GM19035 (cell line): ENCODE measurements around the gene TLK2.
"Not testable (repeated sequence)": the region's sequence is repeated elsewhere in the genome, so short reads cannot be mapped to it uniquely, and the experiment has no call there.

Experiments used
- ATAC-seq: cut with Tn5 transposase; IDR thresholded peaks from one replicate; pipeline ENCODE4 v1.9.1; 2021; ENCODE audit not compliant: unreplicated experiment

TLK2 gene

DNA sequence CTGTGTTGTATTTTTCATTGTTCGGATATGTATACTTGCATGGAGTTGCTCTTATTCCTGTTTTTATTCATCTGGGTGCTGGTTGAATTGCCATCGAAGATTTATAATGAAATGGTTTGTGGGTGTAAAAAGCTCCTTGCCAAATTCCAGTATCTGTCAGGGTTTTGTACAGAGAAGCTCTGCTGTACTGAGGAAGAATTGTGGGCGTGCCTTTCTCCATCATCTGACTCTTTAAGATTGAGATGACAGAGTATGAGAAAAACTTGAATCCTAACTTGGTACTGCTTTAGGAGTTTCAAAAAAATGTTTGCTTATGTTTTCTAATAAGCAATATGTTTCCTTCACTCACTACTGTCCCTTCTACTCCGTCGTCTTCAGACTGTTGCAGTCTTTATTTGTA is 78.9 kb downstream of the TLK2 start:
- ATAC-seq, result not testable (repeated sequence)

DNA sequence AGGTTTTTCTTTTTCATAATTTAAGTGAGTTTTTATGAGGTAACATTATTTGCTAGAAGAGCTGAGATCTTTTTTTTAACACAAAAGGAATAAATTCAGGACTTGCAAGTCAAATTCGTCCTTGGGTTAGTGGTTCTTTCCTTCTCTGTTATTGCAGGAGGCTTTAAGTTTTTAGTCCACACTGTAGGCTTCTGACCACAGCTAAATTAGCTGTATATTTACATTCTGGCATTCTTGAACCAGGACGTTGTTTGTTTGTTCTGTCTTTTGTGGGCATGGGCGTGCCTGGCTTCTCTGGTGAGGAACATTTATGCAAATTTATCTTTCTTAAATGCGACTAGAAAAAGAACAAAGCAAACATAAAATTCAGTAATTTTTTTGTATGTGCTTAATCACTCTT is 80.3 kb downstream of the TLK2 start:
- ATAC-seq, result not testable (repeated sequence)

DNA sequence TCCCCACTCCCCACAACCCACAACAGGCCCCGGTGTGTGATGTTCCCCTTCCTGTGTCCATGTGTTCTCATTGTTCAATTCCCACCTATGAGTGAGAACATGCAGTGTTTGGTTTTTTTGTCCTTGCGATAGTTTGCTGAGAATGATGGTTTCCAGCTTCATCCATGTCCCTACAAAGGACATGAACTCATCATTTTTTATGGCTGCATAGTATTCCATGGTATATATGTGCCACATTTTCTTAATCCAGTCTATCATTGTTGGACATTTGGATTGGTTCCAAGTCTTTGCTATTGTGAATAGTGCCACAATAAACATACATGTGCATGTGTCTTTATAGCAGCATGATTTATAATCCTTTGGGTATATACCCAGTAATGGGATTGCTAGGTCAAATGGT is 82.3 kb downstream of the TLK2 start:
- ATAC-seq, result not testable (repeated sequence)

DNA sequence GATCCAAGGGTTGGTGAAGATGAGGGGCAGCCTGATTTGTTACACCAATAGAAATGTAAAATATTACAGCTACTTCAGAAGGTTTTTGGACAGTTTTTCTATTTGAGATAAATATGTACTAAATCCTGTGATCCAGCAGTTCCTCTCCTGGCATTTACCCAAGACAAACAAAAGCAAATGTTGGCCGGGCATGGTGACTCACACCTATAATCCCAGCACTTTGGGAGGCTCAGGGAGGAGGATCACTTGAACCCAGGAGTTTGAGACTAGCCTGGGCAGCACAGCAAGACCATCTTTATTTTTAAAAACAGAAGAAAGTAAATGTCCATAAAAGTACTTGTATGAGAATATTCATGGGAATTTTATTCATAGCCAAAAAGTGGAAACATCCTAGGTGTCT is 84.0 kb downstream of the TLK2 start:
- ATAC-seq, result no peak

DNA sequence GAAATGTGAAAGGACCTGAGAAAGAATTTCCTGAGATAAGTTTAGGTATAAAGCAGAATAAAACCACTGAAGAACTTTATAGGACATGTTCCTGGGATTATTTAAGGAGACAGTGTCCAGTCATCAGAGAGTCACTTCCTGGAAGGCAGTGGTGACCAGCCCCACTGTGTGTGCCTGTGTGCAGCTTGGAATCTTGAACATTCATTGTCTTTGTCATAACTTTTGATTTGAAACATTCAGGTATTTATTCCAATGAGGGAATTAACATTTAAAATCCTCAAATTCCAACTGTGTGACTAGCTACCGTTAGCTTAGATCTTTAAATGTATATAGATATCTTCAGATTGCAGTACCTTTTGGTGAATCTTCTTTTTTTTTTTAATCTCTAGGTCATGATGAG is 87.2 kb downstream of the TLK2 start:
- no peak for ATAC-seq

DNA sequence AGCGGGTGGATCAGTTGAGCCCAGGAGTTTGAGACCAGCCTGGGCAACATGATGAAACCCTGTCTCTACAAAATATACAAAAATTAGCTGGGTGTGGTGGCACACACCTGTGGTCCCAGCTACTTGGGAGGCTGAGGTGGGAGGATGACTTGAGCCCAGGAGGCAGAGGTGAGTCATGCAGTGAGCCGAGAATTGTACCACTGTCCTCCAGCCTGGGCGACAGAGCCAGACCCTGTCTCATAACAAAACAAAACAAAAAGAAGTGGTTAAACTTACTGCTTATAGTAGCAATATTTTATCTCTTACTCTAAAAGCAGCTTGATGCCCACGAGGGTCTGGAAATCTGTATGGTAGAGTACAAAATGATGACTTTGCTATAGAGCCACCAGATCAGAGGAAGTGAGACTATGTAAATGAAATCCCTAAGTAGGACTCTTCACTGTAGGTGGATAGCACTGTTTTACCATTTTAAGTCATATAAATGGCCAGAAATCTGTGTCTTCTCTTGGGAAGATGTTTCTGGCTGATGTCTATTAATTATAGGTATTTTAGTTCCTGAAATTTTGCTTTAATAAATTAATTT is 88.5 kb downstream of the TLK2 start:
- no peak for ATAC-seq

DNA sequence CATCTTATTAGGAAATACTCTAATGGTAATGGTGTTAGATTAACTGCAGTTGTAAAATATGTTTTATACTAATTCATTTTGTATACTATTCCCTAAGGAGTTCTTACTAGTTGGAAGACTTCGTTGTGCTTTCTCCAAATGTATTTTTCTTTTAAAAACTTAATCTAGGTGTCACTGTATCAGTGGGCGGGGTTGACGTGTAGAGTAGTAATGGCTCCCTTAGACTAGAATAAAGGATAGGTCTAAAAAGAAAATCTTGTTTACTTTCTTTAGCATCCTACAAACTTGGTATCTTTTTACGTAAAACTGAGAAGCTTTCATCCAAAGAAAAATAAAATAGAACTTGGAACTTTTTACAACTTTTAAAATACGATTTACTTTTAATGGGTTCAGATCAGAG is 93.9 kb downstream of the TLK2 start:
- ATAC-seq, result no peak

DNA sequence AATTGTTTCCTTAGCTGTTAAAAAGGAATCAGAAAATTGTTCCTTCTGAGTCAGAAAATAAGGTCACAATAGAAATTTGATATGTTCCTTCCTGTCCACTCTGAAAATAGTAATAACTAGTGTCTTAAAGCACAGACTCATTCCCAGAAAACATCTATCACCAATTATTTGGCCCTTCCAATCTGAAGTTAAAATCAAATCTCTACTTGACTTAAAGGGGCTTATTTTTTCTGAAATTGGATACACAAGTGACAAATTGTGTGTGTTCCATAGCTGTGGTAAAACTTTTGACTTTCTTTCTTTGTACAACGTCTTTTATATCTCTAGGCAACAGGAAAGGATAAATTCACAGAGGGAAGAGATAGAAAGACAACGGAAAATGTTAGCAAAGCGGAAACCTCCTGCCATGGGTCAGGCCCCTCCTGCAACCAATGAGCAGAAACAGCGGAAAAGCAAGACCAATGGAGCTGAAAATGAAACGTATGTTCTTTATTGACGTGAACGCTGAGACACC is 94.3 kb downstream of the TLK2 start:
- no peak for ATAC-seq

DNA sequence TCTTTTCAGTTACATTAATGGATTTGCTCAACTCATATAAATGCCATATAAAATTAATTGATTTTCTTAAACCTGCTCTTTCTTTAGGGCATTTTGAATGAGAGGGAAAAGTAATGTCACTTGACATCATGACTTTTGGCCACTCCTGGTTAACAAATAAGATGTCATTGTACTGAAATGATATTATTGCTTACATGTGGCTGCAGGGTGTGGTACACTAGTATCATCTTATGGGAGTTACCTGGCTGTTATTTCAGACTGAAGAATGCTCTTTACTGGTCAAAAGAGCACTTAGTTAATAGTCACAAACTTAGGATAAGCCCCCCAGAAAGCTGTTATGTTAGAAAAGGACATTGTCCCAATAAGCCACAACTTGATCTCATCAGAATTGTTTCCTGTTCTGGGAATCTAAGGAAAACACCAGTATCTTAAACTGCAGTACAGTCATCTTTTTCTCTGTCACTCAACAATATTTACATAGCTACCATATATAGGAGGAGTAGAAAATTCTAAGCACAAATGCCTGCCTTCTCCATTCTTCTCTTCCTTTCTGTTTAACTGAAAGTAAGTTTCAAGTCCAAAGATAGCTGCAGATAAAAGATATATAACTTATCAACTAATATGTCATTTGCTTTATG is 95.0 kb downstream of the TLK2 start:
- ATAC-seq, result no peak

DNA sequence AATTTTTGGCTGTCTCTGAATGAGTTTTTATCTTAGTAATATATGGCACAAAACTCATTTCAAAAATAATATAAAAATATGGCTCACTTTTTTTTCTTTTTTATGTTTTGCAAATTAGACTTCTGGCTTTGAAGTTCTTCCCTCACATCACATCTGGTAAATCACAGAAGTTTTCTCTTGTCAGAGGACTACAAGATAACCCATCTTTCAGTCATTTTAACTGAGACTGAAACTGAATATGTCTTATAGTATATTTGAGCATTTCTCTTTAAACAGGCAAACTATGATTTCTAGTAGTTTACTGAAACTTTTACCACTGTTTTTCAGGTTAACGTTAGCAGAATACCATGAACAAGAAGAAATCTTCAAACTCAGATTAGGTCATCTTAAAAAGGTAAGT is 97.8 kb downstream of the TLK2 start:
- no peak for ATAC-seq

DNA sequence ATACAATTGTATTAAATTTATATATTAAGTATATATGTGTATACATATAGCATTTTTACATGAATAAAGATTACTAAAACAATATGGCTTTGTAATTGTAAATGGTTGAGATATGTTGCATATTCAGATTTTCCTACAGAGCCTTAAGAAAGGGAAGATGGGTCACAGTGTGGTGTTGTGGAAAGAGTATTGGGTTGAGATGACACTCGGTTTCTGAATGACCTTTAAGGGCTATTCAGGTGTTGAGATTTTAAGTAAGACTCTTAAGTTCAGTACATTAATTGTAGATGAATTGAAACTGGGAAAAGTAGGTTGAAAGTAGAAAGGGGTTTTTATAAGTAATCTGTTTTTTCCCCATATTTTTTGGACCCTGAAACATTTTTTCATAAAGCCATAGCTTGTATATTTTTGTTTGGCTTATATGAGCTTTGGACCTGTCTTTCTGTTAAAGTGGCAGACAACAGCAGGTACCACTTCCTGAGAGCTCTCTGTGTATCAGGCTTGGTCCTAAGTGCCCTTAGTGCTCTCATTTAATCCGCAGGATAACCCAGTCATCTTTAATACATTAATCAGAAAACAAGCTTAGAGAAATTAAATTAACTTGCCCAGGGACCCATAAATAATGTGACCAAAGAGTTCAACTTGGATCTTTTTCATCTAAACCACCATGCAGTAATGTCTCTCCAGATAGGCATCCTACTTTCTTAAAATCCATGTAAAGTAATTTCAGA is 100.3 kb downstream of the TLK2 start:
- no peak for ATAC-seq

DNA sequence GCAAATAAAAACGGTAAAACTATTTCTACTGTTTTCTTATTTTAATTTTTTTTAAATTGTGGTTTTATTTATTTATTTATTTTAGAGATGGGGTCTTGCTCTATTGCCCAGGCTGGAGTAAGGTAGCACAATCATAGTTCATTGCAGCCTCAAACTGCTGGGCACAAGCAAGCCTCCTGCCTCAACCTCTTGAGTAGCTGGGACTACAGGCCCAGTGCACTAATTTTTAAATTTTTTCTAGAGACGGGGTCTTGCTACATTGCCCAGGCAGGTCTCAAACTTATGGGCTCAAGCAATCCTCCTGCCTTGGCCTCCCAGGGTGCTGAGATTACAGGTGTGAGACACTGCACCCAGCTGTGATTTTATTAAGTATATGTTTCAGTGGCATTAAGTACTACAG is 102.3 kb downstream of the TLK2 start:
- ATAC-seq, result no peak

DNA sequence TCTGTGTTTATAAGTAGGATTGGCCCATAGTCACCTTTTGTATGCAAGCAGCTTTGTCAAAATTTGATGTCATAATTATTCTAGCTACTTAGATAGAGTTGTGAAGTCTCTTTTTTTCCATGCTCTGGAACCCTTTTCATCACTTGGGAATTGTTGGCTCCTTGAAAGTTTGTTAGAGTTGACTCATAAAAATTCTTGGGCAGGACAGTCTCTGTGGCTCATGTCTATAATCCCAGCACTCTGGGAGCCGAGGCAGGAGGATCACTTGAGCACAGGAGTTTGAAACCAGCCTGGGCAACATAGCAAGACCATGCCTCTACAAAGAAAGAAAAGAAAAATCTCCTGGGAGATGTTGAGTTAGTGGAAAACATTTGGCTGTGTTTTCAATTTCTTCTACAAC is 103.1 kb downstream of the TLK2 start:
- no peak for ATAC-seq

DNA sequence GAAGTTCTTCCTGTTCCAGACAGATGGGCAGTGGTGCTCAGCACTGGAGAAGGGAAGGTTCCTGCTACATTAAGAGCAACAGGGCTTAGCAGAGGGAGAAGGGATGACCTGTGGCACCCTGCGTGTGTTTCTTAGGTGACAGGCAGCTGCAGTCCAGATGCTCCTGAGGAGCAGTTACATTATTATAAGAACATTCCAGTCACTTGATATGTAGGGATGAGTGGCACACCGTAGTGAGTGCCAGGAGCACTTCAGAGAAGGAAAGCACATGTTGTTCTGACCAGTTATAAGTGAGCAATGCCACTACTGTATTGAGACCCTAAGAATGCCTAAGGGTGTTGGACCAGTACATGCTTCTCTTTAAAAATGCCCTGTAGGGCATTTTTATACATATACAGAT is 108.9 kb downstream of the TLK2 start:
- ATAC-seq, result no peak

DNA sequence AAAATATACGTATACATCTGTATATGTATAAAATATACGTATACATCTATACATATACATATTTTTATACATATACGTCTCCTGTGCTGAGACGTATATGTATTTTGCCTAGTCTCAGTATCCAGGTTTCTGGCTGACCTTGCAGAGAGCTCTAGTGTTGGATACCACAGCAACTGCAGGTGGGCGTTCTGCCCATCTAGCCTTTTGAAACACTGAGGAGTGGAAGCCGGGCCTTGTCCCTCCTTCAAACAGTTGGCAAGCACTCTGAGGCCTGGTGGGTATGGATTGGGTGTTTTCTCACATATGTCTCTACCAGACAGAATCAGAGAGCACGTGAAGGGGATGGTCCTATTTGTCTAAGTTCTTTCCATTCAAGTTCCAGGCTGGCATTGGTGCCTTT is 109.5 kb downstream of the TLK2 start:
- ATAC-seq, result no peak

DNA sequence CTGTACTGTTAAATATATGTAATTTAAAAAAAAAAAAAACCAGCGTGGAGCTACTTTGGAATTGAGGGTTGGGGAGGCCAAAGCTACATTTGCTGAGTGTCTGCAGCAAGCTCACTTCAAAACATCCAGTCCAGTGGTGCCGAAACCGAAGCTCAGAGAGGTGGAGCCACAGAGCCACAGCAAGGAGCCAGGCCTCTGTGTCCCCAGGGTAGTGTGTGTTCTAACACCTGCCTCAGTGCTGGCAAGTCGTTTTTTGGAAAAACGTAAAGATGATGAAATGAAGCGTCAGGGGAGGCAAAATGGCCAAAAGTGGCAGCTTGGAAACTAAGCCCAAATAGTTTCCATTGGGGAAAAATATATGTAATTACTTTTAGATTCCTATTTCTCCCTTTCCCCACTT is 112.7 kb downstream of the TLK2 start:
- ATAC-seq, result no peak

DNA sequence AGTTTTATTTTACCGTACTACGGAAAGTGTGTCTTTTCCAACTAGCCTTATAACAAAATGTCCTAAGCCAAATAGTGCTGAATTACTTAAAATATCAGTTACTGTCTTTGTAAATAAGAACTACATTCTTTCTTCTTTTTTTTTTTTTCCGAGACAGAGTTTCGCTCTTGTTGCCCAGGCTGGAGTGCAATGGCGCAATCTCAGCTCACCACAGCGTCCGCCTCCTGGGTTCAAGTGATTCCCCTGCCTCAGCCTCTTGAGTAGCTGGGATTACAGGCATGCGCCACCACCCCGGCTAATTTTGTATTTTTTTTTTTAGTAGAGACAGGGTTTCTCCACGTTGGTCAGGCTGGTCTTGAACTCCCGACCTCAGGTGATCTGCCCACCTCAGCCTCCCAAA is 113.2 kb downstream of the TLK2 start:
- not testable (repeated sequence) for ATAC-seq

DNA sequence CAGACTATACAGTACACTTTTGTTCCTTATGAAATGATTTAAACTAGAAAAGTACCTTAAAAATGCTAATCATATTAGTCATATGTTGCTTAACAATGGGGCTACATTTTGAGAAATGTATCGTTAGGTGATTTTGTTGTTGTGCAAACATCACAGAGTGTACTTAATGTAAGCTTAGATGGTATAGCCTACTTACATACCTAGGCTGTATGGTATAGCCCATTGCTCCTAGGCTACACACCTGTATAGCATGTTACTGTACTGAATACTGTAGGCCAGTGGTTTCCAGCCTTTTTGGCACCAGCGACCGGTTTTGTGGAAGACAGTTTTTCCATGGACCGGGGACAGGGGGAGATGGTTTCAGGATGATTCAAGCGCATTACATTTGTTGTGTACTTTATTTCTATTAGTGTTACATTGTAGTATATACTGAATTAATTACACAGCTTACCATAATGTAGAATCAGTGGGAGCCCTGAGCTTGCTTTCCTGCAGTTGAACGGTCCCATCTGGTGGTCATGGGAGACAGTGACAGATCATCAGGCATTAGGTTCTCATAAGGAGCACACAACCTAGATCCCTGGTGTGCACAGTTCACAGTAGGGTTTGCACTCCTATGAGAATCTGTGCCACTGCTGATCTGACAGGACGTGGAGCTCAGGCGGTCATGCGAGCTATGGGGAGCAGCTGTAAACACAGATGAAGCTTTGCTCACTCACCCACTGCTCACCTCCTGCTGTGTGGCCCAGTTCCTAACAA is 113.9 kb downstream of the TLK2 start:
- no peak for ATAC-seq

DNA sequence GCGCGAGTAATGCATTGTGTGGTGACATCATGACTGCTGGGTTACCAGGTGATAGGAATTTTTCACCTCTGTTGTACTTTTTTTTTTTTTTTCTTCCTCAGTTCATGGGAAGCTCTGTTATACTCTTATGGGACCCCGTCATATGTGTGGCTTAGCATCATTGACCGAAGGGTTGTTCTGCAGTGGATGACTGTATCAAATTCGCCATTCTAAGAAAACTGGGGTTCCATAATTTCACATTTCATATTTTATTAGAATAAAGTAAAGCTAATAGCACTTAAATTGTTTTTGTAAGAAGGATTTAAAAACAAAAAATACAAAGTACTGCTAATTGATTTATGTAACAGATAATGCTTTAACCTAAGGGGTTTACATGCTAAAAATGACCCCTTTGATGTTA is 116.9 kb downstream of the TLK2 start:
- ATAC-seq, result no peak

DNA sequence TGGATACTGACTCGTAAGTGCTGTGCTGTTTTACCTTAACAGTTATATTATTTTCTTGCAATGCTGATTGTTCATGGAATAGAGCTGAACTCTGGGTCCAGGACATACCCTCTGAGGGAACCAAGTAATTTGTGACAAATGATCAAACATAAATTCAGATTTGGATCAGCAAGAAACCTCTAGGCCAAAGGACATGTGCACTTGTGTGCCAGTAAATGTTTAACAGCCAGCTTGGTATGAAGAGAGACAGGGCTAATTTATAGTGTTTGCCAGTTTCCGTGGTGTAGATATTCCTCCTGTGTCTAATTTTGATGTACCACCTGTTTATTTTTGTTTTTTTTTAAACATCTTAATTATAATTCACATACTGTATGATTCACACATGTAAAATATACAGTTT is 118.0 kb downstream of the TLK2 start:
- ATAC-seq, result no peak

DNA sequence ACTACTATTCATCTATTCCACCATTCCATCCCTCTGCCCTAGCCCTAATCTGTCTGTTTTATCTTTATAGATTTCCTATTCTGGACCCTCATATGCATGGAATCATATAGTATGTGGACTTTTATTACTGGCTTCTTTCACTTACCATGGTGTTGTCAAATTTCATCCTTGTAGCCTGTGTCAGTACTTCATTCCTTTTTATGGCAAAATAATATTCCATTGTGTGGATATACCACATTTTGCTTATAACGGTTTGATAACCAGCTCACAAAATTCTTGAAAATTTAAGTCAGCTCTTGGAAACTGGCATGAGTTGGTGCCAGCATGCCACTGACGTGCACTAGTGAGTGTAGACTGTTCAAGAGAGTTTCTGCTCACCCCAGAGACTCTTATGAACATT is 118.5 kb downstream of the TLK2 start:
- ATAC-seq, result no peak

DNA sequence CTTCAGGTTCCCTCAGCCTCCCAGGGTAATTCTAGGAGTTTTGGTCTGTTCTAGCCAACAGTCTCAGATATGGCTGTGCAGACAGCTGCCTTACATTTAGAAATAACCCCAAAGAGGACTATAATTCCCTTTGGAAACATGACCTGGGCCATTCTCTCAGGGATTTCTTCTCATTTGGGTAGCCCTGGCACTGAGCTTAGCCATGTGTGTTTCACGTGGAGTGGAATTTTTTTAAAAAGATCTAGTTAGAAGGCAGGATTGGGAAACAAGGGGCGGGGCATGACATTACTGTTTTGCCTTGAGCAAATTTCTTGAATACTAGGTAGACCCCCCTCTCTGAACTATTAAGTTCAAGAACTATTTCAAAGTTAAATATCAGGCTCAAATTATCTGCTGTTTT is 119.3 kb downstream of the TLK2 start:
- ATAC-seq, result no peak
